ENCODE data around the gene IMMP2L.
"Not testable (repeated sequence)": the region's sequence is repeated elsewhere in the genome, so short reads cannot be mapped to it uniquely, and the experiment has no call there.

The IMMP2L gene

GRCh38 chr7:111474723-111475418, 87.4 kb downstream of the IMMP2L start:
- Histone ChIP-seq H3K4me3 (replicated peaks; ENCODE audit: low read depth, low read length) (no peak overlapping the region), H3K27me3 (replicated peaks; ENCODE audit: control insufficient read depth, insufficient read depth, low read length) (no peaks in the 10 kb centered on the region), H3K36me3 (ENCODE audit: control insufficient read depth, insufficient read depth, low read length) (no peaks in the 10 kb centered on the region)
- no peak for DNase-seq (ENCODE audit: extremely low read depth, insufficient read length)
- no peak for TF ChIP-seq CTCF (IDR thresholded peaks at IDR 0.05; ENCODE audit: insufficient read depth, low read length, poor library complexity, severe bottlenecking)

DNA sequence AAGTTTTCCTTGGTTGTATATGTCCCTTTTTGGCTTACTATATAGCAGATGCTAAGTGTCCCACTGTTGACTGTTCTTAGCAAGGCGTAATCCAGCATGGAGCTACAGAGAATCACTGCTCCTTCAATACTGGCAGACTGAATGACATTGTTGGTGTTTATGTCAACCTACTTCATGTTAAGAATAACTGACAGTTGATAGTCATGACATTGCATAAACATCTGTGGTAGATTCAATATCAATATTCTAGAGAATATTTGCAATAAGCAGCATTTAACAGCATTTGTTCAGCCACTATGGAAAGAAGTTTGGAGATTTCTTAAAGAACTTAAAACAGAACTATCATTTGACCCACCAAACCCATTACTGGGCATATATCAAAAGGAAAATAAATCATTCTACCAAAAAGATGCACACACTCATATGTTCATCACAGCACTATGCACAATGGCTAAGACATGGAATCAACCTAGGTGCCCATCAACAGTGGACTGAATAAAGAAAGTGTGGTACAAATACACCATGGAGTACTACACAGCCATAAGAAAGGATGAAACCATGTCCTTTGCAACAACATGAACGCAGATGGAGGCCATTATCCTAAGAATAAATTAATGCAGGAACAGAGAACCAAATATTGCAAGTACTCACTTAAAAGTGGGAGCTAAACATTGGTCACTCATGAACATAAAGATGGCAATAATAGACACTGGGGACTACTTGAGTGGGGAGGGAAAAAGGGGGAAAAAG, 88.7 kb downstream of the IMMP2L start:
- DNase-seq (ENCODE audit: extremely low read depth, insufficient read length), result no peak
- H3K27me3 ChIP-seq (replicated peaks; ENCODE audit: control insufficient read depth, insufficient read depth, low read length), result no peaks in the 10 kb centered on the region
- no peak overlapping the region for H3K4me3 ChIP-seq (replicated peaks; ENCODE audit: low read depth, low read length)
- TF ChIP-seq CTCF (IDR thresholded peaks at IDR 0.05; ENCODE audit: insufficient read depth, low read length, poor library complexity, severe bottlenecking), result no peak
- no peaks in the 10 kb centered on the region for H3K36me3 ChIP-seq (ENCODE audit: control insufficient read depth, insufficient read depth, low read length)

DNA sequence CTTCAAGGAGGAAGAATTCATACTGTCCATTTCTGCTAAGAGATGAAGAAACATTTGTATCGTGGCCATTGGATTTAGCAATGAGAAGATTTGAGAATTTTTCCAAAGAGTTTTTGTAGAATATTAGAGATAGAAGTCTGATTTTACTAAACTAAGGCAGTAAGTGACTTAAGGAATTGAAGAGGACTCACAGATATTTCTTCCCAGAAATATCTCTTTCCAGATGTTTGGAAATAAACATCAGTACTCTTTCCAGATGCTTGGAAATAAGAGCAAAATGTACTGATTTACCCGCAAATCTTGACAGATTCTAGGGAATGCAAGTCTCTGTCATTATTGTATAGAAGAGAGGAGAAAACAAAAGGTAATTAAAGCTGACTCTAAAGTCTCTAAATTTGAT, 91.3 kb downstream of the IMMP2L start:
- H3K4me3 ChIP-seq (replicated peaks; ENCODE audit: low read depth, low read length), result no peak overlapping the region
- TF ChIP-seq CTCF (IDR thresholded peaks at IDR 0.05; ENCODE audit: insufficient read depth, low read length, poor library complexity, severe bottlenecking), result no peak

DNA sequence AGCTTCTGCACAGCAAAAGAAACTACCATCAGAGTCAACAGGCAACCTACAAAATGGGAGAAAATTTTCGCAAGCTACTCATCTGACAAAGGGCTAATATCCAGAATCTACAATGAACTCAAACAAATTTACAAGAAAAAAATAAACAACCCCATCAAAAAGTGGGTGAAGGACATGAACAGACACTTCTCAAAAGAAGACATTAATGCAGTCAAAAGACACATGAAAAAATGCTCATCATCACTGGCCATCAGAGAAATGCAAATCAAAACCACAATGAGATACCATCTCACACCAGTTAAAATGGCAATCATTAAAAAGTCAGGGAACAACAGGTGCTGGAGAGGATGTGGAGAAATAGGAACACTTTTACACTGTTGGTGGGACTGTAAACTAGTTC, 92.4 kb downstream of the IMMP2L start:
- H3K36me3 ChIP-seq (ENCODE audit: control insufficient read depth, insufficient read depth, low read length); H3K4me3 ChIP-seq (replicated peaks; ENCODE audit: low read depth, low read length); H3K27me3 ChIP-seq (replicated peaks; ENCODE audit: control insufficient read depth, insufficient read depth, low read length); DNase-seq (ENCODE audit: extremely low read depth, insufficient read length): not testable (repeated sequence)

More for the DNA sequence above, 91.3 kb downstream of the IMMP2L start:
- DNase-seq (ENCODE audit: extremely low read depth, insufficient read length), result no peak
- no peaks in the 10 kb centered on the region for H3K36me3 ChIP-seq (ENCODE audit: control insufficient read depth, insufficient read depth, low read length)
- no peaks in the 10 kb centered on the region for H3K27me3 ChIP-seq (replicated peaks; ENCODE audit: control insufficient read depth, insufficient read depth, low read length)

DNA sequence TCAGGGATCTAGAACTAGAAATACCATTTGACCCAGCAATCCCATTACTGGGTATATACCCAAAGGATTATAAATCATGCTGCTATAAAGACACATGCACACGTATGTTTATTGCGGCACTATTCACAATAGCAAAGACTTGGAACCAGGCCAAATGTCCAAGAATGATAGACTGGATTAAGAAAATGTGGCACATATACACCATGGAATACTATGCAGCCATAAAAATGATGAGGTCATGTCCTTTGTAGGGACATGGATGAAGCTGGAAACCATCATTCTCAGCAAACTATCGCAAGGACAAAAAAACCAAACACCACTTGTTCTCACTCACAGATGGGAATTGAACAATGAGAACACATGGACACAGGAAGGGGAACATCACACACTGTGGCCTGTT, 96.5 kb downstream of the IMMP2L start:
- H3K4me3 ChIP-seq (replicated peaks; ENCODE audit: low read depth, low read length); H3K27me3 ChIP-seq (replicated peaks; ENCODE audit: control insufficient read depth, insufficient read depth, low read length); H3K36me3 ChIP-seq (ENCODE audit: control insufficient read depth, insufficient read depth, low read length); DNase-seq (ENCODE audit: extremely low read depth, insufficient read length): not testable (repeated sequence)

- Histone ChIP-seq H3K36me3 (ENCODE audit: control insufficient read depth, insufficient read depth, low read length) (no peaks in the 10 kb centered on the region), H3K27me3 (replicated peaks; ENCODE audit: control insufficient read depth, insufficient read depth, low read length) (no peaks in the 10 kb centered on the region), H3K4me3 (replicated peaks; ENCODE audit: low read depth, low read length) (no peak overlapping the region)
- no peak for TF ChIP-seq CTCF (IDR thresholded peaks at IDR 0.05; ENCODE audit: insufficient read depth, low read length, poor library complexity, severe bottlenecking)
- no peak for DNase-seq (ENCODE audit: extremely low read depth, insufficient read length)
Measured at GRCh38 chr7:111460695-111461094, 101.6 kb downstream of the IMMP2L start.

All from GM06990 (cell line).